Measurements from ENCODE around the gene KIF20B. TPM values are rescaled to one million over a fixed set of nuclear protein-coding genes. Genes with fewer than 3 reads are reported as not detected.

The KIF20B gene, protein sequence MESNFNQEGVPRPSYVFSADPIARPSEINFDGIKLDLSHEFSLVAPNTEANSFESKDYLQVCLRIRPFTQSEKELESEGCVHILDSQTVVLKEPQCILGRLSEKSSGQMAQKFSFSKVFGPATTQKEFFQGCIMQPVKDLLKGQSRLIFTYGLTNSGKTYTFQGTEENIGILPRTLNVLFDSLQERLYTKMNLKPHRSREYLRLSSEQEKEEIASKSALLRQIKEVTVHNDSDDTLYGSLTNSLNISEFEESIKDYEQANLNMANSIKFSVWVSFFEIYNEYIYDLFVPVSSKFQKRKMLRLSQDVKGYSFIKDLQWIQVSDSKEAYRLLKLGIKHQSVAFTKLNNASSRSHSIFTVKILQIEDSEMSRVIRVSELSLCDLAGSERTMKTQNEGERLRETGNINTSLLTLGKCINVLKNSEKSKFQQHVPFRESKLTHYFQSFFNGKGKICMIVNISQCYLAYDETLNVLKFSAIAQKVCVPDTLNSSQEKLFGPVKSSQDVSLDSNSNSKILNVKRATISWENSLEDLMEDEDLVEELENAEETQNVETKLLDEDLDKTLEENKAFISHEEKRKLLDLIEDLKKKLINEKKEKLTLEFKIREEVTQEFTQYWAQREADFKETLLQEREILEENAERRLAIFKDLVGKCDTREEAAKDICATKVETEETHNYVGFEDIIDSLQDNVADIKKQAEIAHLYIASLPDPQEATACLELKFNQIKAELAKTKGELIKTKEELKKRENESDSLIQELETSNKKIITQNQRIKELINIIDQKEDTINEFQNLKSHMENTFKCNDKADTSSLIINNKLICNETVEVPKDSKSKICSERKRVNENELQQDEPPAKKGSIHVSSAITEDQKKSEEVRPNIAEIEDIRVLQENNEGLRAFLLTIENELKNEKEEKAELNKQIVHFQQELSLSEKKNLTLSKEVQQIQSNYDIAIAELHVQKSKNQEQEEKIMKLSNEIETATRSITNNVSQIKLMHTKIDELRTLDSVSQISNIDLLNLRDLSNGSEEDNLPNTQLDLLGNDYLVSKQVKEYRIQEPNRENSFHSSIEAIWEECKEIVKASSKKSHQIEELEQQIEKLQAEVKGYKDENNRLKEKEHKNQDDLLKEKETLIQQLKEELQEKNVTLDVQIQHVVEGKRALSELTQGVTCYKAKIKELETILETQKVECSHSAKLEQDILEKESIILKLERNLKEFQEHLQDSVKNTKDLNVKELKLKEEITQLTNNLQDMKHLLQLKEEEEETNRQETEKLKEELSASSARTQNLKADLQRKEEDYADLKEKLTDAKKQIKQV (N-terminal part only)
- 10 to 100 TPM; 13.5 to 19.0 (median 18.0) TPM for polyA plus RNA-seq (ENCODE audit: insufficient read length in 4 of 4)

DNA sequence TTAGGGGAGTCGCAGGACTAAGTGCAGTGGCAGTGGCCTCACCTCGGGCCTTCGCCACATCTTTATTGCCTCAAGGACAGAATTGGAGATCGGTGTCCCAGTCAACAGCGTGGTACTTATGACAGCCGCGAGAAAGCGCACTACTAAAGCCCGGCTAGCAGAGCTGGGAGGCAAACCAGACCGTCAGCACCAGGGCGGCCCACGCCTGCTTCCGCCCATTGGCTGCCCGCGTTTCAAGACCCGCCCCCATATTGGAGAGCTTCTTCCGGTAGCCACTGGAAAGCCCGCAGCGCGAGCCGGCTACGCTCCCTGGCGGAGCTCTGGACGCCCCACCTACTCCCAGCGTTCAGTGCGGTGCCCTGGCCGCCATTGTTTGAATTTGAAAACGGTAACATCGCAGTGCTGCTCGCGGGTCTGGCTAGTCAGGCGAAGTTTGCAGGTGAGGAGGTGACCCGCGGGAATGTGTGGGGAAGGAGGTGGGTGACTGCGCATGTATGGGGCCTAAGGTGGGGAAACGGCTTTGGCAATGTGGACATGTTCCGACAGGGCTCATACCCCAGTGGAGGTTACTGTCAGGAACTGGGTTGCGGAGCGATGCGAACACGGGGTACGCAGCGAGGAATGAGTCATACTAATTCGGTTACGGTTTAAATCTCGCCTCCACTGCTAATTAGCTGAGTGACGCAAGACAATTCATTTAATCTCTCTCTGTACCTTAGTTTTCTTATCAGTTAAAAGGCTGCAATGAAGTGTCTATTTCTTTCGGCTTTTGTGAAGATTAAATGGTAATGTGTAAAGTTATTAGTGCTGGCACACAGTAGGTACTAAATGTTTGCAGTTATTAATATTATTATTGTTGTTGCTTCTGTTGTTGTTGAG lies at the start of gene KIF20B:
TSS of gene KIF20B (plus strand) at position 349 of the 879 bp plus-strand sequence. CDS start 3,705 bp downstream, outside the sequence.
- DNase-seq (ENCODE audit: low read depth in 4 of 4, low spot score in 3 of 4) = peak; percentile 88 to 91 (median 90)

- DNase-seq (ENCODE audit: low read depth in 4 of 4, low spot score in 3 of 4) = no peak
These were observed 49.3 kb upstream of the KIF20B start for GRCh38 chr10:89651916-89652573.

GRCh38 chr10:89652806-89653370 lies 48.5 kb upstream of the KIF20B start:
- DNase-seq (ENCODE audit: low read depth in 4 of 4, low spot score in 3 of 4) = no peak

DNA sequence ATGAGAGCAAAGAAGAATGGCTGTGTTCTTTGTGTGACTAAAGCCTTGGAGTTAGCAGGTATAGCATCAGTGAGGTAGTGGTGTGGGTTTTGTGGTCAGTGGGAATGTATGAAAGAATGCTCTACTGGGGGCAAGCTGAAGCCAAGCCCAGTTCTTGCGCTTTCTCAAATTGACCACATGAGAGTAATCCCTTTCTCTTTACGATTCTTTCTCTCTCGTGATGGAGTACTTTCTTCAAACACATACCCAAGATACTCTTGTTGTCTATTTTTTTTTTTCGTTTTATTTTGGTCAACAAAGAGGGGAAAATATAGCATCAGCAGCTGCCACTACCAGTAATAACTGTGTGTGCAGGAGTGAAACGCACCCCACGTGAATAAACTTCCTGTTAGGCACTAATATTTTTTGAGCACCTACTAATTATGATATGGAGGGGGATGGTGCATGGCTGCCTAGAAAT lies 48.0 kb upstream of the KIF20B start:
- DNase-seq (ENCODE audit: low read depth in 4 of 4, low spot score in 3 of 4) = no peak

- no peak for DNase-seq (ENCODE audit: low read depth in 4 of 4, low spot score in 3 of 4)
These were observed 45.7 kb upstream of the KIF20B start for GRCh38 chr10:89655722-89656121.

DNA sequence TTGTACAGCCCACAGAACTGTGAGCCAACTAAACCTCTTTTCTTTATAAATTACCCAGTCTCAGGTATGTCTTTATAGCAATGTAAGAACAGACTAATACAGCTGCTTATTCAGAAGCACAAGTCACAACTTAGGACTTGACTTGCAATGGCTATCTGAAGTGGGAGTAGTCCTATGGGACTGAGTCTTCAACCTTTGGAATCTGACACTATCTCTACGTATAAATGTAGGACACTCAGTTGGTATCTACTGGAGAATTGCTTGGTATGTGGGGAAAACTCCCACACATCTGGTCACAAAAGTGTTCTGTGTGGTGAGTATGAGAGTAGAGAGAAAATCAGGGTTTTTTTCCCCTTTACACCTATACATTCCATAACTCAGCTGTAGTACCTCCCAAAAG lies 44.1 kb upstream of the KIF20B start:
- no peak for DNase-seq (ENCODE audit: low read depth in 4 of 4, low spot score in 3 of 4)

GRCh38 chr10:89659143-89660131 lies 42.0 kb upstream of the KIF20B start:
- no peak for DNase-seq (ENCODE audit: low read depth in 4 of 4, low spot score in 3 of 4)

DNA sequence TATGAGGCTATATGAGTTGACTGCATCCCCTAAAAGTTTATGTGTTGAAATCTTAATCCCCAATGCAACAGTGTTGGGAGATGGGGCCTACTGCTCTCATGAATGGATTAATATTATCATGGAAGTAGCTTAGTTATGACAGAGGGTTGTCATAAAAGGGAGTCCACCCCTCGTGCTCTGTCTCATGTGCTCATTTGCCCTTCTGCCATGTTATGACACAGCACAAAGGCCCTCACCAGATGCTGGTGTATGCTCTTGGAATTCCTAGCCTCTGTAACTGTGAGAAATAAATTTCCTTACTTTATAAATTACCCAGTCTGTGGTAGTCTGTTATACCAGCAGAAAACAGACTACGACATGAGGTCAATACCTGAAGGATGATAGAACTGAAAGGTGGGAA lies 38.8 kb upstream of the KIF20B start:
- no peak for DNase-seq (ENCODE audit: low read depth in 4 of 4, low spot score in 3 of 4)

GRCh38 chr10:89663144-89663543 lies 38.2 kb upstream of the KIF20B start:
- no peak for DNase-seq (ENCODE audit: low read depth in 4 of 4, low spot score in 3 of 4)

DNA sequence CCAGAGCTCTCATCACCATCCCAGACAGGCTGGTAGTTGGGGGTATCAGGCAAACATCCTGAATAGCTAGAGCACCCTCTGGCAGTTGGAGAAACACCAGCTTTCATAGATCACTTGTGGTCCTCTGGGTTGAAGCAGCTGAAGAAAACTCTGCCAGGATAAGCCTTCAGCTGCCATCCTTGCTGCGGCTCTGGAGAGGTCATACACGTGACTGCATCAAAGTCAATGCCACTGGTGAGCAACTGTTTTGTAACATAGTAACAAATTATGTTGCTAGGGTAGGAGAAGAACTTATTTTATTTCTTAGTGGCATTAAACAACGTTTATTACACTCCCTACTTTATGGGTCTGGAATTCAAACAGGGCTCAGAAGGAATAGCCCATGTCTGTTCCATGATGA lies 37.2 kb upstream of the KIF20B start:
- no peak for DNase-seq (ENCODE audit: low read depth in 4 of 4, low spot score in 3 of 4)

DNA sequence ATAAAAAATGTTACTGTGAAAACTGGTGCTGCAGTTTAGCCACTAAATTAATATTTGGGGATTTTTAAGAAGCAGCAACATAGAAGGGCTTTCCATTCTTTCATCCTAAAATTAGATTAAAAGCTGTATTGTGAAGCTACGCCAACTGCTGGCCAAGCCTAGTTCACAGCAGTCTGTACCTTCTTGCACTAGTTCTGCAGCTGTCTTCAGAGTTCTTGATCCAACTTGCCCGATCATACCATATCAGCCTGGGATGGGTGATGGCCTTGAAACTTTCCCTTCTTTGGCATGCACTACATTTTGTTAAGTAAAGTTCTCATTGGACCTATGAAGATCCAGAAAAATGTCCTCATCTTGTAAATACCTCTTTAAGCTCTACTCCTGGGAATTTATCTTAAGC lies 36.1 kb upstream of the KIF20B start:
- no peak for DNase-seq (ENCODE audit: low read depth in 4 of 4, low spot score in 3 of 4)

- no peak for DNase-seq (ENCODE audit: low read depth in 4 of 4, low spot score in 3 of 4)
These were observed 35.3 kb upstream of the KIF20B start for GRCh38 chr10:89666138-89666537.

GRCh38 chr10:89668386-89669071 lies 32.9 kb upstream of the KIF20B start:
- DNase-seq (ENCODE audit: low read depth in 4 of 4, low spot score in 3 of 4) = no peak

DNA sequence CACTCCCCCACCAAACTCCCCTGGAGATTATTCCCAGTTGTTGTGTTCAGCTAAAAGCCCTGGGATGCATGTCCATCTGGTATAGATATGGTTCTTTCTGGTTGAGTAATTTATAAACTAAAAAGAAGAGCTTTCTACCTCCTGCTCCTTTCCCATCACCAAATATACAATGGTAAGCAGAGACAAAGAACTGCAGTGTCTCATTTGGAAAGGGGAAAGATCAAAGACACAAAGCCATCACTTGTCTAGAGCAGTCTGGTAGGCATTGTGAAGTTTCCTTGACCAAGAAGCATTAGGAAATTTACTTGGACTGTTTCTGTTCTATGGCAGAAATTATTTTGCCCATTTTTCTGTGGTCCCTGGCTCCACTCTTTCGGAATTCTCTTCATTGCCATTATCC lies 31.4 kb upstream of the KIF20B start:
- no peak for DNase-seq (ENCODE audit: low read depth in 4 of 4, low spot score in 3 of 4)

DNA sequence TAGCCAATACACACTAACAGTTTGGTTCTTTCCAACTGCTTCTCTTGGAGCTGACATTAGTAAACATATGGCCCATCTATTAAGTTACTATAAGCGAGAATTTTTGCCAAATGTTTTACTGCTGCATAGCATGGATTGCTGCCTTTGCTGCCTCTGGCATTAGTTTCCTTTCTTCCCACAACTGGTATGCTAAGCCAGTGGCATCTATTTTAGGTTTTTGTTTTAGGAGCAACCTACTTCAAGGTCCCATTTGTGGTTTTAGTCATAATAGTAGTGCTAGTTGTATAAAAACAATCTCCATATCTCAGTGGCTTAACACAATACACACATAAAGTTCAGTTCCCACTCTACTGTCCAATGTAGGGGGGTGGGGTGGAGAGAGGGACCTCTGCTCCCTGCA lies 30.5 kb upstream of the KIF20B start:
- no peak for DNase-seq (ENCODE audit: low read depth in 4 of 4, low spot score in 3 of 4)

DNA sequence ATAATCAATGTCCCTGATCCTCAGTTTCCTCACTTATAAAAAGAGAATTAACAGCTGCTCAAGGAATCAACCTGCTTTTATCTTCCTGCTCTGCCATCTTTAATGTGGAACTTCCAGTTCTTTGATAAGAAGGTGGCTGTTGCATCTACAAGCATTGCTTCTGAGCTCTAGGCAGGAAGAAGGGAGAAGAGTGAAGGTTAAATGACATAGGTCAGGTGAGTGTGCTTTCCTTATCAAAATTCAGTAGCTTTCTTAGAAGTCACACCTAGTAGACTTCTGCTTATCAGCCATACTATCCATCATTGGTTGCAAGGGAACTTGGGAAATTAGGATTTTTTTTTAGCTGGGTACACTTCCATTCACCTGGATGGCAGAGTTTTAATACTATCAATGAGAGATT lies 24.0 kb upstream of the KIF20B start:
- no peak for DNase-seq (ENCODE audit: low read depth in 4 of 4, low spot score in 3 of 4)

DNA sequence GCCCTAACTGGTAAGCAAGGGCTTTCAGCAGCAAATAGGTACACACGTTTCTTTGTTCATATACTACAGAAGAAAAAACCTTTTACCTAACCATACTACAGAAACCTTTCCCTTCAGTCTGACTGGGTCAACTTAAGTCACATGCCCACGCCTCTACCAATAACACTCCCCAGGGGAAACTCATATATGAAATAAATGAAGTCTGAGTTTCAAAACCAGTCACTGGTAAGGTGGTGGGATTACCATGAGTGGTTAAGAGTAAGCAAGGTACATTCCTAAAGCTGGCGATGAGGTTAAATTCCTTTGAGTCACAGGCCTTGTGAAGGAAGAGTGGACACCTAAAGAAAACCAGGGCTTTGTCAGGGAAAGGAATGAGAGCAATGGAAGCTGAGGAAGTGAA lies 21.4 kb upstream of the KIF20B start:
- no peak for DNase-seq (ENCODE audit: low read depth in 4 of 4, low spot score in 3 of 4)

Data from right renal pelvis (tissue), 4 donors.